Small intestine (tissue), 7 donors: ENCODE results near the gene TTC34. TPM values are rescaled to one million over a fixed set of nuclear protein-coding genes. Genes with fewer than 3 reads are reported as not detected.

Source experiments
- DNase-seq, 2 donors: peaks; one replicate each; pipeline versions ENCODE4 v3.0.0 to v3.0.0-alpha.2; 2013
- FAIRE-seq: peaks from 2 replicates; lab custom pipeline; 2012; peaks lifted over from hg19 to GRCh38; lab: Jason Lieb, UNC
- H3K27ac ChIP-seq, 3 donors: one replicate each; pipeline ENCODE4 v1.5.1; 2013; ENCODE audit warnings: low read length in 2 of 3, mild to moderate bottlenecking in 2 of 3, control low read depth in 1 of 3, inconsistent platforms in 1 of 3, low read depth in 1 of 3, moderate library complexity in 1 of 3
- H3K27me3 ChIP-seq, 3 donors: one replicate each; pipeline ENCODE4 v1.6.1; 2013; ENCODE audit warnings: low read length in 3 of 3, inconsistent platforms in 1 of 3; ENCODE audit not compliant: control insufficient read depth in 3 of 3, insufficient read depth in 3 of 3
- H3K36me3 ChIP-seq, 3 donors: one replicate each; pipeline ENCODE4 v1.6.1; 2013; ENCODE audit warnings: low read length in 3 of 3, inconsistent platforms in 1 of 3, low read depth in 1 of 3, mild to moderate bottlenecking in 1 of 3, moderate library complexity in 1 of 3; ENCODE audit not compliant: control insufficient read depth in 3 of 3, insufficient read depth in 2 of 3
- H3K4me1 ChIP-seq, 3 donors: one replicate each; pipeline ENCODE4 v1.6.1; 2013; ENCODE audit warnings: low read length in 2 of 3, inconsistent platforms in 1 of 3, low read depth in 1 of 3, mild to moderate bottlenecking in 1 of 3, moderate library complexity in 1 of 3; ENCODE audit not compliant: control insufficient read depth in 3 of 3, insufficient read depth in 2 of 3
- H3K4me3 ChIP-seq, 3 donors: one replicate each; pipeline ENCODE4 v1.5.1; 2013; ENCODE audit warnings: low read length in 3 of 3, control low read depth in 1 of 3, inconsistent platforms in 1 of 3, low read depth in 1 of 3, mild to moderate bottlenecking in 1 of 3, moderate library complexity in 1 of 3
- H3K9me3 ChIP-seq, 2 donors: one replicate each; pipeline ENCODE4 v1.6.1; 2013; ENCODE audit warnings: low read depth in 1 of 2, low read length in 1 of 2; ENCODE audit not compliant: control insufficient read depth in 2 of 2, insufficient read depth in 1 of 2
- WGBS, 3 donors: extraction: QIAGEN DNeasy Blood & Tissue Kit; methylation state at CpG; one replicate each; pipeline ENCODE4 v1.1.7; 2013; 5-methylcytosine and 5-hydroxymethylcytosine counted together
- polyA plus RNA-seq, 4 donors: library from polyadenylated mRNA; stranded (reverse) in 3 of 4; unstranded in 1 of 4; fragments of 200-250 nt in 3 of 4; fragments of 120-200 nt in 1 of 4; gene quantifications; one replicate each; pipeline versions ENCODE4 v1.2.1 to v1.2.3, GENCODE V29; 2013
- donor health status: healthy with polysubstance abuse.
- donor health status: control.
- donor health status: control.
- donor health status: Bipolar disorder and iron deficiency.
- donor health status: healthy.

Gene TTC34
- polyA plus RNA-seq, 4 donors = 0.22 to 1.9 TPM; not detected in 2

DNA sequence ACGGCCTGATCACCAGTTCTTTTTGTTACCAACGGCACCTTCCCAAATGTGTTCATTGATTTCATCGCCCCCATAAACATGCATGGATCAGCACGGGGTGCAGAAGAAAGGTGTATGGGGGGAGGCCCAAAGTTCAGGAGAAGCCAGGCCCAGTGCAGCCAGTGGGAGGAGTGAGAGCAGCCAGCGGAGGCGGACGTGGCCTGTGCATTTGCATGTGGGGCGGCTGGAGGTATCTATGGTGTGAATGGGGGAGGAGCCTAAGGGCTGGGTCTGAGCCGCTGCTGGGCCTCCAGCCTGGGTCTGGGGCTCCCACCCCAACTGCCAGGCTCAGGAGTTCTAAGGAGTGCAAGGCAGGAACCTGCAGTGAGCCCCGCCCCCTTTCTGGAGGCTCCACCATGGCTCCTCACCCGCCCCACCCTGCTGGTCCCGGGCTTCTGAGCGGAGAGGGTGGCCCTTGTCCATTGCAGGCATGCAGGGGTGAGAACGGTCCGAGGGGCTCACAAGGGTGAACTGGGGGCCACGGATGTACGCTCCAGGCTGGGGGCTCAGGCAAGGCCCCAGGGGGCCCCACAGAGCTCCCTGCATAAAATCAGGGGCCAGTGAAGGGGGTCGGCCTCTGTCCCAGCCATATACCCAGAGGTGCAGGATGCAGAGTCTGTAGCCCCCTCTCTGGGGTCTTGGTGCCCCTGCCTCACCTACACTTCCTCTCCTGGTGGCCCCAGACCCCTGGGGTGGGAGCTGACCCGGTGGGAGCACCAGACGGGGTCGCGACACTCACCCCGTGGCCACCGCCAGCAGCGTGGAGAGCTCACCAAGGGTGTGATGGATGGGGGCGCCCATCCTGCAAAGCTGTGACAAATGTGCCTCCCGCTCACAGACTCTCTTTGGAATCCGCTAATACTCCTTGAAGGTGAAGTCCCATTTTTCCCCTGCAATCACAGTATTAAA lies 31.3 kb upstream of the TTC34 start:
- Histone ChIP-seq H3K36me3 (no peaks in the 10 kb centered on the region), H3K4me1 (no peaks in the 10 kb centered on the region), H3K27me3 (no peaks in the 10 kb centered on the region), H3K4me3 (no peak overlapping the region), H3K9me3 (peaks cover 0 to 4% of the 10 kb centered on the region in 2 donors), H3K27ac (no peak overlapping the region)
- DNase-seq = no peak
- FAIRE-seq = no peak
- WGBS, 3 donors = 83 to 86% (median 83%) methylated on average over 28 of the region's 28 CpGs

GRCh38 chr1:2831596-2832212 lies 30.2 kb upstream of the TTC34 start:
- WGBS, 3 donors = 65 to 78% (median 76%) methylated on average over 12 of the region's 12 CpGs
- DNase-seq = no peak
- H3K4me1 ChIP-seq = no peaks in the 10 kb centered on the region
- no peak for FAIRE-seq
- no peak overlapping the region for H3K27ac ChIP-seq
- H3K4me3 ChIP-seq = no peak overlapping the region
- no peaks in the 10 kb centered on the region for H3K27me3 ChIP-seq
- peaks cover 0 to 7% of the 10 kb centered on the region in 2 donors for H3K9me3 ChIP-seq
- no peaks in the 10 kb centered on the region for H3K36me3 ChIP-seq

- Histone ChIP-seq H3K4me1 (no peaks in the 10 kb centered on the region), H3K27ac (no peak overlapping the region), H3K4me3 (no peak overlapping the region), H3K27me3 (no peaks in the 10 kb centered on the region), H3K36me3 (no peaks in the 10 kb centered on the region), H3K9me3 (peaks cover 0 to 7% of the 10 kb centered on the region in 2 donors)
- 73 to 86% (median 78%) methylated on average over 19 to 20 of the region's 20 CpGs for WGBS, 3 donors
- FAIRE-seq (no peak), DNase-seq (no peak)
Measured at GRCh38 chr1:2830761-2831425, 29.4 kb upstream of the TTC34 start.

DNA sequence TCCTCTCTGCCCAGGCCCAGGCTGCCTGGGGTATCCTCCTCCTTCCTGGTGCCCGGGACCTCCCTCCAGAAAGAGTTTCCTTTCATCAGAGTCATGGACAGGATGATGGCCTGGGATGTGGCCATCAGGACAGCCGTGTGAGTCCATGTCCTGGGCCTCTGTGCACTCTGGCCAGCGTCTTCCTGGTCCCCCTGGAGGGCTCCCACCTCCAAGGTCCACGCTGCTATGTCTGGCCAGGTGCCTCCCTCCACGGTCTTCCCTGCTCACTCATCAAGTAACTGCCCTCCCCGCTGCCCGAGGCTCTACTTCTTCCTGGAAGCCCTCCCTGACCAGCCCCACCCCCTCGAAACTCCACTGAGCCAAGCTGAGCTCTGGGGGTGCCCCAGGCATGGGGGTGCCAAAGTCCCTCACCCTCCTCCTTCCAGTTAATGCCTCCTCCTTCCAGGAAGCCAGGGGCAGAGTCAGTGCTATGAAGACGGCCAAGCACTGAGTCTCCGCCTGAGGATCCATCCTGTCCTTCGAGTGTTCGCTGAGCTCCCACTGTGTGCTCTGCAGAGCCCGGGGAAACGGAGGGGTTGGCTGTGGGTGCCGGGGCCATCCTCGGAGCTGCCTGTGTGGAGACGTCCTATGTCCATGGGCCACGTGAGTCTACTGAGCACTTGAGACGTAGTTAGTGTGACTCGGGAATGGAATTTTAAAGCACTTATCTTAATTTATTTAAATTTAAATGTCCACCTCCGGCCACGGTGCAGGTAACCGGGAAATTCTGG lies 28.5 kb upstream of the TTC34 start:
- Histone ChIP-seq H3K27me3 (no peaks in the 10 kb centered on the region), H3K4me3 (no peak overlapping the region), H3K4me1 (no peaks in the 10 kb centered on the region), H3K36me3 (no peaks in the 10 kb centered on the region), H3K27ac (no peak overlapping the region), H3K9me3 (peaks cover 0 to 7% of the 10 kb centered on the region in 2 donors)
- DNase-seq = no peak
- no peak for FAIRE-seq
- 71 to 81% (median 73%) methylated on average over 23 of the region's 23 CpGs for WGBS, 3 donors

DNA sequence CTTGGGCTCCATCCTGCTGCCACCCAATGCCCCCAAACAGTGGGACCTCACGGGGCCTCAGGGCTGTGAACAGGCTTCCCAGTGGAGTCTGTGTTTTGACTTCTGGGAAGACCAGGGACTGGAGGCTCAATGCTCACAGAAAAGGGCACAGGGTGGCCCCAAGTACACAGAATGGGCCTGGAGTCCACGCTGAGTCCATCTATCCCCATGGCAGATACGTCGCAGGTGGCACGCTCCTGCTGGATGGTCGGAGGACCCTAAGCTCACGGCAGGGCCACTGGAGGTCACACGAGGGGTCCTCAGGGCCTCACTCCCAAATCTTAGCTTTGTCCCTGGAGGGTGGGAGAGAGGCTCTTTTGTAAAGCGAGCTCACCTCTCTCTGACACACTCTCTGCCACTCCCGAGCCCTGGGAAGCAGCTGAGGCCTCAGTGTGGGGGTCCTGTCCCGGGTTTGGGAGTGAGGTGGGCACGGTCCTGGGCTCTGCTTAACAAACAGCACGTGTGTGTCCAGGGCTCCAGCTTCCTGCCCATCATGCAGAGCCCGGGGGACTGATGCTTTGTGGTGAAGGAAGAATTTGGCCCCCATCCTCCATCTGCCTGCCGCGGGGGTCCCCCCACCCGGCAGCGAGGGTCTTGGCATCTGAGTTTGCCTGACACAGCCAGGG lies 27.2 kb upstream of the TTC34 start:
- WGBS, 3 donors = 75 to 87% (median 77%) methylated on average over 18 of the region's 18 CpGs
- Histone ChIP-seq H3K27me3 (no peaks in the 10 kb centered on the region), H3K9me3 (peaks cover 0 to 7% of the 10 kb centered on the region in 2 donors), H3K4me3 (no peak overlapping the region), H3K4me1 (no peaks in the 10 kb centered on the region), H3K27ac (no peak overlapping the region), H3K36me3 (no peaks in the 10 kb centered on the region)
- FAIRE-seq (no peak), DNase-seq (no peak)

DNA sequence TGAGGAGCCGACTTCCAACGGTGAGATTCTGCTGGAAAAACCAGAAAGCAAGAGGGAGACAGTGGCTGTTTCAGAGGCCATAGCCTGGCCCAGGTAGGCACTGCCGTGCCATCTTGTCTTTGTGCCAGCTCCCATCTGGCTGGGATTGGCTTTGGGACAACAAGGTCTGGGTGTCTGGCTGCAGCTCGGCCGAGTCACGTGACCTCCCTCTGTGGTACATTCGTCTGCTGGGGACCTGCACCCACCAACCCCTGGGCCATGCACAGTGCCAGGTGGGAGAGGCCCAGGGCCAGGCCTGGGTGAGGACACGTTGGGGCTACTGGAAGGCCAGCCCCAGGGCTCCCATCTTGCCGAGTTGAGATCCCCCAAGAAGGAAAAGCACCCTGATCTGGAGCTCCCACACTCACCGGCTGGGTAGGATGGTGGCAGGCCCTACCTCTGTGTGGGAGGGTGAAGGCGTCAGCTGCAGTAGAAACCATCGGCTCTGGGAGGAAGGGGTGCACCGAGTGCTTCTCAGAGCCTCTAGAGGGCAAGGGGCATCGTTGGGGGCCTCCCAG lies 25.3 kb upstream of the TTC34 start:
- Histone ChIP-seq H3K4me1 (no peaks in the 10 kb centered on the region), H3K27me3 (no peaks in the 10 kb centered on the region), H3K4me3 (no peak overlapping the region), H3K36me3 (no peaks in the 10 kb centered on the region), H3K27ac (no peak overlapping the region), H3K9me3 (peaks cover 0 to 7% of the 10 kb centered on the region in 2 donors)
- whole genome bisulfite sequencing, 3 donors = 78 to 84% (median 80%) methylated on average over 14 of the region's 14 CpGs
- no peak for DNase-seq
- no peak for FAIRE-seq

DNA sequence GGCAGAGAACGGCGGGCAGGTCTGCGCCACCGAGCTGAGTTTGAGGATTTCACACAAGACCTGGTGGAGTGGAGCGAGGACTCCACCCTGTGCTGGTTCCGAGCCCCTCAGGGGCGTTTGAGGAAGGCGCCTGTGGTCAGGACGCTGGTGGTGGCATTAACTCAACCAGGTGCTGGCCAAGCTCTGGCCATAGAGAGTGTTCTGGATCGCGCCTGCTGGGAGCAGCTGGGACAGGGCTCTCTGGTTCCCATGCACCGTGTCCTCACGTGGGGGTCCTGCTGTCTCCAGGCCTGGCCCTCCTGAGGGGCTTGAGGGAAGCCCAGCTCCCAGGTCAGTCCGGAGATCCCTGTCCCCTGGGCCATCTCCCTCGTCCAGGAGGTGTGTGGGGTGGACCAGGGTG lies 24.8 kb upstream of the TTC34 start:
- 82 to 88% (median 86%) methylated on average over 15 of the region's 15 CpGs for WGBS, 3 donors
- DNase-seq (no peak), FAIRE-seq (no peak)
- Histone ChIP-seq H3K4me3 (no peak overlapping the region), H3K4me1 (no peaks in the 10 kb centered on the region), H3K27me3 (no peaks in the 10 kb centered on the region), H3K36me3 (no peaks in the 10 kb centered on the region), H3K9me3 (peaks cover 0 to 7% of the 10 kb centered on the region in 2 donors), H3K27ac (no peak overlapping the region)
